ENCODE data around the gene BARX2.

The BARX2 gene

DNA sequence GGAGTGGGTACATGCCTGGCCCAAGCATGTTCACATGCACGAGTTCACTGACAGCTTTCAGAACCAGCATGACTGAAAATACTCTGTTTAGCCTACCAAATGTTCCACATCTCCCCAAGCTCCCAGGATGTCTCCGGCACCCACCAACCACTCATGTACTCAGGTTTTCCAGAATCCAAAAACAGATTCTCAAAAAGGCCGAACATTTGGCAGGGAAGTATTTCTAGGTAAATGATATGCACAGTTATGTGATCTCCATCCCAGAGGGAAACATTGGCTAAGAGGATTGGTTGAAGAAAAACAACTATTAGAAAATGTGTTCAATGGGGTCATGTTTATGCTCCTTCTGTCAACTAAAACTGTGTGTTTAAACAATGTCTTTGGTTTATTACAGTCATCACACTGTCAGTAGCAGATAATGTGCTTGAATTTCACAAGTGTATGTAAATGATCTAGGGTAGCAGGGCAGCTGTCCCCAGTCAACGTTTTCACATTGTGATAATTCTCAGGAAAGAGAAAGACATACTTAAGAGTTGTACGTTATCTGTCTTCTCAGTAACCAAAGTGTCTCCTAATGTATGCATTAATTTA lies 52.3 kb downstream of the BARX2 start:
- H3K9ac ChIP-seq (ENCODE audit: low read depth, low read length) = no peak overlapping the region
- H3K4me3 ChIP-seq (ENCODE audit: low read depth, low read length) = no peak overlapping the region
- no peaks in the 10 kb centered on the region for H3K4me1 ChIP-seq (ENCODE audit: control insufficient read depth, insufficient read depth, low read length)
- no peaks in the 10 kb centered on the region for H3K9me3 ChIP-seq (ENCODE audit: control insufficient read depth, insufficient read depth, low read length)
- no peaks in the 10 kb centered on the region for H3K27me3 ChIP-seq (ENCODE audit: control insufficient read depth, insufficient read depth, low read length)
- H3K36me3 ChIP-seq (ENCODE audit: control insufficient read depth, insufficient read depth, low read length) = no peaks in the 10 kb centered on the region

DNA sequence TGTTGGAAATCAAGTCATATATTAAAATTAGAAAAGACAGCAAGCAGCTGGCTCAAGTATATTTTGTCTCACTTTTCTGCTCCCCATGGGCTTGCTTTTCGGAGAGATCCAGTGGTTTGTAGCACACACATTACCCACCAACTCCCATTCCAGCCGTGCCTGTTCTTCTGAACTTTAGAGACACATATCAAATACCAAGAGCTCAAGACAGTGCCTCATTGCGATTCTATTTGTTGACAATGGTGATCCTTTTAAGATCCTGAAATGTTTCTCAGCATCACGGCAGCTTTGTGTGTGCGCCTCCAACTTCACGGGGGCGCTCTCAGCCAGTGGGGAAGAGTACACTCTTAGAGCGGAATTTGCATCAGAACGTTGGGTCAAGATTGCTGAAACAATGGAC lies 52.9 kb downstream of the BARX2 start:
- no peak overlapping the region for H3K4me3 ChIP-seq (ENCODE audit: low read depth, low read length)
- no peaks in the 10 kb centered on the region for H3K9me3 ChIP-seq (ENCODE audit: control insufficient read depth, insufficient read depth, low read length)
- no peak overlapping the region for H3K9ac ChIP-seq (ENCODE audit: low read depth, low read length)
- H3K27me3 ChIP-seq (ENCODE audit: control insufficient read depth, insufficient read depth, low read length) = no peaks in the 10 kb centered on the region
- no peaks in the 10 kb centered on the region for H3K36me3 ChIP-seq (ENCODE audit: control insufficient read depth, insufficient read depth, low read length)
- no peaks in the 10 kb centered on the region for H3K4me1 ChIP-seq (ENCODE audit: control insufficient read depth, insufficient read depth, low read length)

DNA sequence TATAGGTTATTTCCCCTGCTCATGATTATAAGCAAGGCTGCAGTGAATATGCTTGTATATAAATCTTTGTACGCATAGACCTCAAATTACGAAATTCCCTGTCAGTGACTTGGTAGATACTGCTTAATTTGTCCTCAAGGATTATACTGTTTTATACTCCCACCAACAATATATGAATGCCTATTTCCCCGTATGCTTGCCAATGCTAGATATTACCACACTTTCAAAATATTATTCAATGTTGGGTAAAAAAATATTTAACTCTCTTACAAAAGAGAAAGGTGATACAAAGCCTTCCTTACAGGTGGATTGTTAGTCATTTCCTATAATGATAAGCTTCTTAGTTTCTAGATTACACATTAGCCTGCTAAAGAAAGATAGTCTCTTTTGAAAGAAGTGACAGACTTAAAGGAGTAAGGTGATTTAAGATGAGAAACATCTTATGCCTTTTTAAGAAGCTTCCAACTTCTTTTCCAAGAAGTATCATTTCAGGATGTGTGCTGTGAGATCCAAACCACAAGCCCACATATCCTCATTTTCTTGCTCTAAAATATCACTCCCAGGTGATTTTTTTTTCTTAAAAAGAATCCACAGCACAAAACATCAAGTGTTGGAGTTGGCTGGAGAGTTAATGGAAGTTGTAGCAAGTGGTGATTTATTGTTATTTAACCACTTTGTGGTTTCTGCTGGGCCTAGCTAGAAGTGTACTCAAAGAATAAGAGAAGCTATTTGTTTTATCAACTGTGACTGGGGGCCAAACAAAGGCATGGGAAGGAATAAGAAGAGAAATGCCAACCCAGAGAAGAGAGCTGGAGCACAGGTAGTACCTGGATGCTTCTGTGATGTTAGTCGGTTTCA lies 59.2 kb downstream of the BARX2 start:
- Histone ChIP-seq H3K9ac (ENCODE audit: low read depth, low read length) (no peak overlapping the region), H3K27me3 (ENCODE audit: control insufficient read depth, insufficient read depth, low read length) (no peaks in the 10 kb centered on the region)

DNA sequence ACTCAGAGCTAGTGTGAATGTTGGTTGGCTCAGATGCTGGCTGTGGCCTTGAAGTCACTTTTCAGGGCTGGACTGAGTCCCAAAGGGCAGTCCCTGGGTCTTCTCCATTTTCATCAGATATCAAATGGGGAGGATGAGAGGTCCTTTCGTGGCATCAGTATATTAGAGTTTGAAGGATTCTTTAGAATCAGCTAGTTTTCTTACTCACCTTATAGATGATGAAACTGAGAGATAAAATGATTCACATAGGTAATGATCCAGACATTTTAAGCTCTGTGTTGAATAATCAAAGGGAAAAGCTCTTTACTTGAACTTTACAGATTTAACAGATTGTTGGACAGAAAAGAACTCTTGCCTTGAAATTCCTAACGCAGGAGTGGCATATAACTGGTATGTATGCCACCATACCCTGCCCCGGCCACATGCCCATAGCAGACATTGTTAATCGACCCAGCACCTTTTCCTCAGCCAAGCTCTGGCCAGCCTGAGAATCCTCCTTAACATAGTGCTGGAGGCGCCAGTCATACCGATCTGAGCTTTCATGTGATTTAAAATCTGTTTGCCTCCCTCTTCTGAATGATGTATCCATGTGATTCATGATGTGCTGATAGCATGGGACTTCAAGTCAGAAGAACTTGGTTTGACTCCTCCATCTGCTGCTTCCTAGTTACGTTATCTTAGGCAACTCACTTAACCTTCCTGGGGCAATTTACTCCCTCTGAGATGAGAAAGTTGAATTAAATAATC lies 60.0 kb downstream of the BARX2 start:
- no peaks in the 10 kb centered on the region for H3K9me3 ChIP-seq (ENCODE audit: control insufficient read depth, insufficient read depth, low read length)
- H3K9ac ChIP-seq (ENCODE audit: low read depth, low read length) = no peak overlapping the region
- no peaks in the 10 kb centered on the region for H3K4me1 ChIP-seq (ENCODE audit: control insufficient read depth, insufficient read depth, low read length)
- no peak overlapping the region for H3K4me3 ChIP-seq (ENCODE audit: low read depth, low read length)
- H3K27me3 ChIP-seq (ENCODE audit: control insufficient read depth, insufficient read depth, low read length) = no peaks in the 10 kb centered on the region
- no peaks in the 10 kb centered on the region for H3K36me3 ChIP-seq (ENCODE audit: control insufficient read depth, insufficient read depth, low read length)

More for the DNA sequence above, 59.2 kb downstream of the BARX2 start:
- Histone ChIP-seq H3K36me3 (ENCODE audit: control insufficient read depth, insufficient read depth, low read length) (no peaks in the 10 kb centered on the region), H3K9me3 (ENCODE audit: control insufficient read depth, insufficient read depth, low read length) (no peaks in the 10 kb centered on the region), H3K4me3 (ENCODE audit: low read depth, low read length) (no peak overlapping the region), H3K4me1 (ENCODE audit: control insufficient read depth, insufficient read depth, low read length) (no peaks in the 10 kb centered on the region)

DNA sequence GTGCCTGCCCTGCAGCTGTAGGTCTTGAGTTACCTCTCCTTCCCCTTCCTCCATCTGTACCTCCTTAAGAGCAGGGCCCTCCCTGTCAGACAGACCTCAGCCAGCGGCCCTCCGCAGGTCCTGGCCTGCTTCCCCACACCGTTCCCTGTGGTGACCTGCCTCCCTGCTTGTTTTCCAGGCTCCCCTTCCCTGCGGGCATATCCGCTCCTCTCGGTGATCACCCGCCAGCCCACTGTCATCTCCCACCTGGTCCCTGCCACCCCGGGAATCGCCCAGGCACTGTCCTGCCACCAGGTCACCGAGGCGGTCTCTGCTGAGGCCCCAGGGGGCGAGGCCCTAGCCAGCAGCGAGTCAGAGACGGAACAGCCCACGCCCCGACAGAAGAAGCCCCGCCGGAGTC lies 60.9 kb downstream of the BARX2 start:
- H3K9me3 ChIP-seq (ENCODE audit: control insufficient read depth, insufficient read depth, low read length) = no peaks in the 10 kb centered on the region
- H3K27me3 ChIP-seq (ENCODE audit: control insufficient read depth, insufficient read depth, low read length) = no peaks in the 10 kb centered on the region
- no peak overlapping the region for H3K4me3 ChIP-seq (ENCODE audit: low read depth, low read length)
- H3K36me3 ChIP-seq (ENCODE audit: control insufficient read depth, insufficient read depth, low read length) = no peaks in the 10 kb centered on the region
- H3K9ac ChIP-seq (ENCODE audit: low read depth, low read length) = no peak overlapping the region
- no peaks in the 10 kb centered on the region for H3K4me1 ChIP-seq (ENCODE audit: control insufficient read depth, insufficient read depth, low read length)

DNA sequence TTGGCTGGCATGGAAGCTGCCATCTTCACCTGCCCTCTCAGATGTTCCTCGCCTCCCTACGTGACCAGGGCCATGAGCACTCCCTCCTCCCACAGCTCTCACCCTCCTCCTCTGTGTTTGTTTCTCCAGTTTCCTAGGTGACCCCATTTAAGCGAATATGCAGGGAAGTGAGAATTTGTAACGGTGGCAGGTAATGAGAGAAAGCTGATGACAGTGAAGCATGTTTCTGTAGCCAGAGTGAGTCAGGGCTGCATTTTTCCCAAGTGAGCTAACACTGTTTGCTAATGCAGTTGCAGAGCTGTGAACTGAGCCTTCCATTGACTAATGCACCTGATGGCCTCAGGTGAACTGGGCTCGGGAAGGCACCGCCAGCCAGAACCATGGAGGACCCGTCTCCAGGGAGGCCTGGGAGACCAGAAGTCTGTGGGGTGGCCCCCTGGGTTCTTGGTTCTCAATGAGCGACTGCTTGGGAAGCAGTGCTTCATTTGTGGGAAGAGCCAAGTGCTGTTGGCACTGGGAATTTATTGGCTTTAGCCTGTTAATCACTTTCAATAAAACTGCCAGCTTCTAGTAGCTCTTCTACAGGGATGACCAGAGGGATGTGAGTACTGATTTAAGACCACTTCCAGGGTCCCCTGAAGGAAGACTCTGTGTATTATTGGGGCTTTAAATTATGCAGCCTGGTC lies 64.5 kb downstream of the BARX2 start:
- H3K27me3 ChIP-seq (ENCODE audit: control insufficient read depth, insufficient read depth, low read length) = no peaks in the 10 kb centered on the region

DNA sequence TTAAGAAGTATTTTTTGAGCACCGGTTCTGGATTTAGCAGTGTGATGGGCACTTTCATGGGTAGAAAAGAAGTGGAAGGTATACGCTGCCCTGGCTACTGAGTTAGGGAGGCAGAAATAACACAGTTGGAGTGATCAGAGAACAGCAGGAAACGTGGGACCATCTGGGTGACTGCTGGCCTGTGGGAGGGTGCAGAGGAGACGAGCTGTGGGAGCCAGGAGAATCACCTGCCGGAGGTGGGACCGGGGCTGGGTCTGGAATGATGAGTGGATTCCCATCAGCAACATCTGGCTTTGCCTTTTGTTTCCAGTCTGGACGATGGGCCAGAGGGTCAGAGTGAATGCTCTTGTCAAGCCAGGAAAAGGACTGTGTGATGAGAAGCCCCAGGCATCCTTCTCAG lies 66.5 kb downstream of the BARX2 start:
- no peaks in the 10 kb centered on the region for H3K36me3 ChIP-seq (ENCODE audit: control insufficient read depth, insufficient read depth, low read length)
- H3K27me3 ChIP-seq (ENCODE audit: control insufficient read depth, insufficient read depth, low read length) = no peaks in the 10 kb centered on the region
- H3K4me1 ChIP-seq (ENCODE audit: control insufficient read depth, insufficient read depth, low read length) = no peaks in the 10 kb centered on the region
- no peak overlapping the region for H3K4me3 ChIP-seq (ENCODE audit: low read depth, low read length)
- H3K9ac ChIP-seq (ENCODE audit: low read depth, low read length) = no peak overlapping the region
- no peaks in the 10 kb centered on the region for H3K9me3 ChIP-seq (ENCODE audit: control insufficient read depth, insufficient read depth, low read length)

More for the DNA sequence above, 64.5 kb downstream of the BARX2 start:
- Histone ChIP-seq H3K9ac (ENCODE audit: low read depth, low read length) (no peak overlapping the region), H3K36me3 (ENCODE audit: control insufficient read depth, insufficient read depth, low read length) (no peaks in the 10 kb centered on the region), H3K4me3 (ENCODE audit: low read depth, low read length) (no peak overlapping the region), H3K4me1 (ENCODE audit: control insufficient read depth, insufficient read depth, low read length) (no peaks in the 10 kb centered on the region), H3K9me3 (ENCODE audit: control insufficient read depth, insufficient read depth, low read length) (no peaks in the 10 kb centered on the region)

DNA sequence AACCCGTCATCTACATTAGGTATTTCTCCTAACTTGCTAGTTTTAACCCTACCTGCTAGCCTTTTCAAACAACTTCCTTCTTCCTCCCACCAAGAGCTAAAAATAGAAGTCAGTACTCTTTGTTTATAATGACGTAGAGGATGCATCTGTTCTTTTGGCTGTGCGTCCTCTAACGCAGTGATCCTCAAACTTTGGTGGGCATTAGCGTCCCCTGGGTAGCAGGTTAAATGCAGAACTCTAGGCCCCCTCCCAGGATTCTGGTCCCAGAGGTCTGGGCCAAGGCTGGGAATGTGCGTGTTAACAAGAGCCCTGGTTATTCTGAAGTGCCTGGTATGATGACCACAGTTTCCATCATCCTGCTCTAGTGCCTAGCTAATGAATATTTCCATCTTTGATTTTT lies 67.6 kb downstream of the BARX2 start:
- no peaks in the 10 kb centered on the region for H3K36me3 ChIP-seq (ENCODE audit: control insufficient read depth, insufficient read depth, low read length)
- no peaks in the 10 kb centered on the region for H3K4me1 ChIP-seq (ENCODE audit: control insufficient read depth, insufficient read depth, low read length)
- no peaks in the 10 kb centered on the region for H3K27me3 ChIP-seq (ENCODE audit: control insufficient read depth, insufficient read depth, low read length)
- no peak overlapping the region for H3K9ac ChIP-seq (ENCODE audit: low read depth, low read length)
- H3K4me3 ChIP-seq (ENCODE audit: low read depth, low read length) = no peak overlapping the region
- H3K9me3 ChIP-seq (ENCODE audit: control insufficient read depth, insufficient read depth, low read length) = no peaks in the 10 kb centered on the region

DNA sequence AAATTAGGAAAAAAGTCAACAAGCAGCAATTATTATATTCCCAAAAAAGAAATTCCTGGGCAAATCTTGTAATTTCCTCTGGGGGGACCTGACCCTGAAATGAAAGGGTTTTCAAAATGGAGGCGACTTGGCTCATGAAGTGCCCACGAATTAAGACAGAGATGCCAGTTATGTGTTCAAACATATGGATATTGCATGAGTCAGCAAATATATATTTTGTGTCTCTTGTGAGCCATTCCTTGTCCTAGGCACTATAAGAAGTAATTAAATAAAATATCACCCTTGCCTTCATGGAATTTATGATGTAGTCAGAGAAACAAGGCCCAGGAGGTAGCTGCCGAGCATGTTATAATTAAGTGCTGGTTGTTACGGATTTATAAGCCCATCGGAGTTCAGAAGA lies 68.6 kb downstream of the BARX2 start:
- no peaks in the 10 kb centered on the region for H3K9me3 ChIP-seq (ENCODE audit: control insufficient read depth, insufficient read depth, low read length)
- no peaks in the 10 kb centered on the region for H3K4me1 ChIP-seq (ENCODE audit: control insufficient read depth, insufficient read depth, low read length)
- no peaks in the 10 kb centered on the region for H3K27me3 ChIP-seq (ENCODE audit: control insufficient read depth, insufficient read depth, low read length)
- no peaks in the 10 kb centered on the region for H3K36me3 ChIP-seq (ENCODE audit: control insufficient read depth, insufficient read depth, low read length)
- H3K9ac ChIP-seq (ENCODE audit: low read depth, low read length) = no peak overlapping the region
- no peak overlapping the region for H3K4me3 ChIP-seq (ENCODE audit: low read depth, low read length)

DNA sequence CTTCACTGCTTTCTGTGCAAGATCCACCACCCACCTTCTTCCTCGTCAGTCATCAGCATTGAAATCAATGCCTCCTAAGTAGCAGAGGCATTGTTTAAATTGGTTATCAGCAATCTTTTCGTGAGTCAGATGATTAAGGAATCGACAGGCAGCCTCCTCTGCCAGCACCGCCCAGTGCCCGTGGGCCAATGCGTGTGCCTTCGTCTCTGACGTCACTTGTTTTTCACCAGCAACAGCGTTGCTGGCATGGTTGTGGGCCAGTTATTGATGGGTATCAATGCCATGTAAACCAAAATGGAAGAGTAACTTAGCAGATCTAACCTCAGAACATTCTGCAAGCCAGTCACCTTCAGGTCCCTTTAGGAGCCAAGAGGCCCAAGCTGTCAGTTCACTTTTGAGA lies 69.6 kb downstream of the BARX2 start:
- Histone ChIP-seq H3K4me3 (ENCODE audit: low read depth, low read length) (no peak overlapping the region), H3K27me3 (ENCODE audit: control insufficient read depth, insufficient read depth, low read length) (no peaks in the 10 kb centered on the region), H3K9me3 (ENCODE audit: control insufficient read depth, insufficient read depth, low read length) (no peaks in the 10 kb centered on the region), H3K4me1 (ENCODE audit: control insufficient read depth, insufficient read depth, low read length) (no peaks in the 10 kb centered on the region), H3K9ac (ENCODE audit: low read depth, low read length) (no peak overlapping the region), H3K36me3 (ENCODE audit: control insufficient read depth, insufficient read depth, low read length) (no peaks in the 10 kb centered on the region)

DNA sequence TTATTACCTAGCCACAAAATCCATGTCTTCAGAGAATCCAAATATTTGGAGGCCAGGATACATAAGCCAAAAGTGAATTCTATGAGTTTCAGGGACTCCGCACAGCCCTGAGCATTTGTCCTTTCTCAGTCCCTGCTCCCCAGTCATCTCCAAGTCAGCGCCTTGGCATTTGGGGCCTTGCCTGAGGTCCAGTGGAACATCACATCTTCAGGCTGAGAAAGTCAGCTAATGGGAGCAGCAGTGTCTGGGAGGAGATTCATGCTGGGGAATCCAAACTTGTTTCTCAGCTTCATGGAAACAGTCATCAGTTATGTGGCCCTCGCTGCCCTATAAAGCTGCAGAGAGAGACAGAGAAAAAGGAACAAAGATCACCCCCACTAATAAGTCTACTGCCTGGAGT lies 70.9 kb downstream of the BARX2 start:
- Histone ChIP-seq H3K9me3 (ENCODE audit: control insufficient read depth, insufficient read depth, low read length) (no peaks in the 10 kb centered on the region), H3K4me1 (ENCODE audit: control insufficient read depth, insufficient read depth, low read length) (no peaks in the 10 kb centered on the region), H3K9ac (ENCODE audit: low read depth, low read length) (no peak overlapping the region), H3K4me3 (ENCODE audit: low read depth, low read length) (no peak overlapping the region), H3K27me3 (ENCODE audit: control insufficient read depth, insufficient read depth, low read length) (no peaks in the 10 kb centered on the region), H3K36me3 (ENCODE audit: control insufficient read depth, insufficient read depth, low read length) (no peaks in the 10 kb centered on the region)

All from iPS-15b (cell line).